GM18508 (cell line): ENCODE results near the gene NANOS3.

ENCODE experiments used
- ATAC-seq: cut with Tn5 transposase; IDR thresholded peaks from one replicate; pipeline ENCODE4 v1.9.1; 2021; ENCODE audit warnings: moderate number of reproducible peaks; ENCODE audit not compliant: insufficient read depth, unreplicated experiment

The NANOS3 gene

GRCh38 chr19:13861714-13862531 is 15.0 kb upstream of the NANOS3 start:
- no peak for ATAC-seq

GRCh38 chr19:13864046-13864666 is 12.8 kb upstream of the NANOS3 start:
- ATAC-seq = no peak

GRCh38 chr19:13864667-13865570 is 12.0 kb upstream of the NANOS3 start:
- ATAC-seq = no peak

GRCh38 chr19:13865571-13866462 is 11.1 kb upstream of the NANOS3 start:
- ATAC-seq = no peak

- no peak for ATAC-seq
Measured at GRCh38 chr19:13866463-13867046, 10.4 kb upstream of the NANOS3 start.

GRCh38 chr19:13868663-13869062 is 8.3 kb upstream of the NANOS3 start:
- no peak for ATAC-seq

GRCh38 chr19:13869281-13869680 is 7.7 kb upstream of the NANOS3 start:
- no peak for ATAC-seq

GRCh38 chr19:13870873-13871272 is 6.1 kb upstream of the NANOS3 start:
- ATAC-seq = no peak

- no peak for ATAC-seq
Measured at GRCh38 chr19:13872339-13872694, 4.6 kb upstream of the NANOS3 start.

GRCh38 chr19:13872695-13873389 is 4.1 kb upstream of the NANOS3 start:
- ATAC-seq = no peak

GRCh38 chr19:13873834-13874515 is 3.0 kb upstream of the NANOS3 start:
- no peak for ATAC-seq

GRCh38 chr19:13875824-13876223 is 1.1 kb upstream of the NANOS3 start:
- ATAC-seq = no peak

GRCh38 chr19:13877303-13877702 is 369 bp downstream of the NANOS3 start:
- no peak for ATAC-seq

GRCh38 chr19:13880059-13881043 is 3.4 kb downstream of the NANOS3 start:
- ATAC-seq = peak; percentile 43

- no peak for ATAC-seq
Measured at GRCh38 chr19:13881251-13881691, 4.3 kb downstream of the NANOS3 start.

GRCh38 chr19:13881692-13882418 is 4.9 kb downstream of the NANOS3 start:
- ATAC-seq = no peak

- ATAC-seq = no peak
Measured at GRCh38 chr19:13882419-13882795, 5.5 kb downstream of the NANOS3 start.
